ENCODE measurements around the gene TRIM7. TPM values are rescaled to one million over a fixed set of nuclear protein-coding genes. Genes with fewer than 3 reads are reported as not detected.
A peak's percentile ranks its signal among the peaks of the same experiment; 100 is the strongest.

The TRIM7 gene
- total RNA-seq, 1 experiment from 2014 or later, result not detected

GRCh38 chr5:181188700-181189362 lies 16.2 kb downstream of the TRIM7 start:
- H3K79me2 ChIP-seq (ENCODE audit: low read length), result no peaks in the 10 kb centered on the region
- H3K9me3 ChIP-seq (ENCODE audit: low read length), result no peaks in the 10 kb centered on the region

GRCh38 chr5:181187500-181188213 lies 17.3 kb downstream of the TRIM7 start:
- H3K27me3 ChIP-seq (ENCODE audit: low read length), result no peaks in the 10 kb centered on the region
- no peaks in the 10 kb centered on the region for H3K9me3 ChIP-seq (ENCODE audit: low read length)
- H3K36me3 ChIP-seq (ENCODE audit: insufficient read depth, low read length), result no peaks in the 10 kb centered on the region
- no peak overlapping the region for H3K9ac ChIP-seq (ENCODE audit: low read length)
- H3K27ac ChIP-seq (ENCODE audit: low read length), result no peak overlapping the region
- DNase-seq, result peak; percentile 81
- H4K20me1 ChIP-seq (ENCODE audit: insufficient read depth, low read depth, low read length), result no peaks in the 10 kb centered on the region
- H3K79me2 ChIP-seq (ENCODE audit: low read length), result no peaks in the 10 kb centered on the region
- no peak overlapping the region for H3K4me2 ChIP-seq (ENCODE audit: low read depth, low read length, poor library complexity, severe bottlenecking)
- H3K4me1 ChIP-seq (ENCODE audit: low read length), result peaks cover 39% of the 10 kb centered on the region
- no peak overlapping the region for H2AFZ ChIP-seq (ENCODE audit: low read length)
- H3K4me3 ChIP-seq (ENCODE audit: low read length), result no peak overlapping the region
- no peaks in the 10 kb centered on the region for H3K9me2 ChIP-seq (replicated peaks; ENCODE audit: insufficient read depth, low read length)

More at GRCh38 chr5:181188700-181189362, 16.2 kb downstream of the TRIM7 start:
- DNase-seq, result peak; percentile 93
- Histone ChIP-seq H3K9me2 (replicated peaks; ENCODE audit: insufficient read depth, low read length) (no peaks in the 10 kb centered on the region), H3K4me1 (ENCODE audit: low read length) (peaks cover 42% of the 10 kb centered on the region), H3K36me3 (ENCODE audit: insufficient read depth, low read length) (no peaks in the 10 kb centered on the region), H2AFZ (ENCODE audit: low read length) (peak overlapping the region; percentile 73; the same call in 1 of the 2 replicates), H4K20me1 (ENCODE audit: insufficient read depth, low read depth, low read length) (no peaks in the 10 kb centered on the region), H3K9ac (ENCODE audit: low read length) (peak overlapping the region; percentile 89), H3K27me3 (ENCODE audit: low read length) (no peaks in the 10 kb centered on the region), H3K27ac (ENCODE audit: low read length) (peak overlapping the region; percentile 53), H3K4me2 (ENCODE audit: low read depth, low read length, poor library complexity, severe bottlenecking) (peak overlapping the region; percentile 96), H3K4me3 (ENCODE audit: low read length) (peak overlapping the region; percentile 85)

- Histone ChIP-seq H3K9ac (ENCODE audit: low read length) (no peak overlapping the region), H2AFZ (ENCODE audit: low read length) (no peak overlapping the region)
Observed at GRCh38 chr5:181186986-181187499, 18.0 kb downstream of the TRIM7 start.

GRCh38 chr5:181186022-181186421 lies 19.0 kb downstream of the TRIM7 start:
- H3K4me2 ChIP-seq (ENCODE audit: low read depth, low read length, poor library complexity, severe bottlenecking), result no peak overlapping the region
- H3K4me1 ChIP-seq (ENCODE audit: low read length), result peaks cover 36% of the 10 kb centered on the region
- H2AFZ ChIP-seq (ENCODE audit: low read length), result no peak overlapping the region

More at GRCh38 chr5:181186986-181187499, 18.0 kb downstream of the TRIM7 start:
- Histone ChIP-seq H4K20me1 (ENCODE audit: insufficient read depth, low read depth, low read length) (no peaks in the 10 kb centered on the region), H3K4me2 (ENCODE audit: low read depth, low read length, poor library complexity, severe bottlenecking) (no peak overlapping the region), H3K27me3 (ENCODE audit: low read length) (no peaks in the 10 kb centered on the region), H3K4me3 (ENCODE audit: low read length) (no peak overlapping the region), H3K9me2 (replicated peaks; ENCODE audit: insufficient read depth, low read length) (no peaks in the 10 kb centered on the region), H3K79me2 (ENCODE audit: low read length) (no peaks in the 10 kb centered on the region), H3K9me3 (ENCODE audit: low read length) (no peaks in the 10 kb centered on the region), H3K4me1 (ENCODE audit: low read length) (peaks cover 39% of the 10 kb centered on the region), H3K36me3 (ENCODE audit: insufficient read depth, low read length) (no peaks in the 10 kb centered on the region), H3K27ac (ENCODE audit: low read length) (no peak overlapping the region)
- DNase-seq, result no peak

DNA sequence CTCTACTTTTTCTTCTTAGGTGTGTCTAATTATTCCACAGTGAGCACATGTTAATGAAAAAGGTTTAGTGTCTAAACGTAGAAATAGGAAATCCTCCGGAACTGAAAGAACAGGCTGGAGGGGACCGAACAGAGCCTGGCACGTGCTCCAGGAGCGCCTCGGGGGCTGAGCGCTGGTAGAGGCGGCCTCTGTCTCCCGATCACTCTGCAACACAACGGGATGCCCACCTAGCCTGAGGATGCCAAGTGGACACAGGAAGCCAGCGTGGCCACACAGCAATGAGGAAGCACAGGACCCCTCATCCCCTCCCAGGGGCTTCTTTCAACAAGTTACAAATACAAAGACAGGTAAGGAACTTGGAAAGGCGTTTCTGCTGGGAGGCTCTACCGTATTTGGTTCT lies 19.4 kb downstream of the TRIM7 start:
- H3K27ac ChIP-seq (ENCODE audit: low read length), result no peak overlapping the region
- peak overlapping the region; percentile 84 for H3K4me2 ChIP-seq (ENCODE audit: low read depth, low read length, poor library complexity, severe bottlenecking)

More at GRCh38 chr5:181186022-181186421, 19.0 kb downstream of the TRIM7 start:
- no peaks in the 10 kb centered on the region for H3K9me3 ChIP-seq (ENCODE audit: low read length)
- H3K9me2 ChIP-seq (replicated peaks; ENCODE audit: insufficient read depth, low read length), result no peaks in the 10 kb centered on the region
- H3K27me3 ChIP-seq (ENCODE audit: low read length), result no peaks in the 10 kb centered on the region
- no peaks in the 10 kb centered on the region for H3K79me2 ChIP-seq (ENCODE audit: low read length)
- H3K4me3 ChIP-seq (ENCODE audit: low read length), result no peak overlapping the region
- no peaks in the 10 kb centered on the region for H3K36me3 ChIP-seq (ENCODE audit: insufficient read depth, low read length)
- H3K27ac ChIP-seq (ENCODE audit: low read length), result no peak overlapping the region
- no peak overlapping the region for H3K9ac ChIP-seq (ENCODE audit: low read length)
- no peak for DNase-seq
- H4K20me1 ChIP-seq (ENCODE audit: insufficient read depth, low read depth, low read length), result no peaks in the 10 kb centered on the region

DNA sequence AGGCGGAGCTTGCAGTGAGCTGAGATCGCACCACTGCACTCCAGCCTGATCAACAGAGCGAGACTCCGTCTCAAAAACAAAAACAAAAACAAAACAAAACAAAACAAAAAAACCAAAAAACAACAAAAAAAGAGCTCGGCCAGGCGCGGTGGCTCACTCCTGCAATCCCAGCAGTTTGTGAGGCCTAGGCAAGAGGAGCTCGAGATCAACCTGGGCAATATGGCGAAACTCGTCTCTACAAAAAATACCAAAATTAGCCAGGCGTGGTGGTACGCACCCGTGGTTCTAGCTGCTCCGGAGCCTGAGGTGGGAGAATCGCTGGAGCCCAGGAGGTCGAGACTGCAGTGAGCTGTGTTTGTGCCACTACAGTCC lies 20.2 kb downstream of the TRIM7 start:
- no peaks in the 10 kb centered on the region for H3K9me3 ChIP-seq (ENCODE audit: low read length)
- H3K4me3 ChIP-seq (ENCODE audit: low read length), result peak overlapping the region; percentile 65; the same call in 1 of the 2 replicates
- H3K9ac ChIP-seq (ENCODE audit: low read length), result peak overlapping the region; percentile 72
- no peaks in the 10 kb centered on the region for H3K27me3 ChIP-seq (ENCODE audit: low read length)
- peak overlapping the region; percentile 84 for H3K4me2 ChIP-seq (ENCODE audit: low read depth, low read length, poor library complexity, severe bottlenecking)
- peak; percentile 60 for DNase-seq
- no peaks in the 10 kb centered on the region for H3K79me2 ChIP-seq (ENCODE audit: low read length)
- peak overlapping the region; percentile 96 for H2AFZ ChIP-seq (ENCODE audit: low read length)
- peaks cover 30% of the 10 kb centered on the region for H3K4me1 ChIP-seq (ENCODE audit: low read length)
- H4K20me1 ChIP-seq (ENCODE audit: insufficient read depth, low read depth, low read length), result no peaks in the 10 kb centered on the region
- H3K36me3 ChIP-seq (ENCODE audit: insufficient read depth, low read length), result no peaks in the 10 kb centered on the region
- H3K27ac ChIP-seq (ENCODE audit: low read length), result peak overlapping the region; percentile 63
- no peaks in the 10 kb centered on the region for H3K9me2 ChIP-seq (replicated peaks; ENCODE audit: insufficient read depth, low read length)

More for the DNA sequence above, 19.4 kb downstream of the TRIM7 start:
- no peak overlapping the region for H3K9ac ChIP-seq (ENCODE audit: low read length)
- H3K9me3 ChIP-seq (ENCODE audit: low read length), result no peaks in the 10 kb centered on the region
- H3K79me2 ChIP-seq (ENCODE audit: low read length), result no peaks in the 10 kb centered on the region
- peaks cover 35% of the 10 kb centered on the region for H3K4me1 ChIP-seq (ENCODE audit: low read length)
- H2AFZ ChIP-seq (ENCODE audit: low read length), result no peak overlapping the region
- no peak overlapping the region for H3K4me3 ChIP-seq (ENCODE audit: low read length)
- no peaks in the 10 kb centered on the region for H3K36me3 ChIP-seq (ENCODE audit: insufficient read depth, low read length)
- no peaks in the 10 kb centered on the region for H4K20me1 ChIP-seq (ENCODE audit: insufficient read depth, low read depth, low read length)
- H3K9me2 ChIP-seq (replicated peaks; ENCODE audit: insufficient read depth, low read length), result no peaks in the 10 kb centered on the region
- H3K27me3 ChIP-seq (ENCODE audit: low read length), result no peaks in the 10 kb centered on the region
- DNase-seq, result no peak

DNA sequence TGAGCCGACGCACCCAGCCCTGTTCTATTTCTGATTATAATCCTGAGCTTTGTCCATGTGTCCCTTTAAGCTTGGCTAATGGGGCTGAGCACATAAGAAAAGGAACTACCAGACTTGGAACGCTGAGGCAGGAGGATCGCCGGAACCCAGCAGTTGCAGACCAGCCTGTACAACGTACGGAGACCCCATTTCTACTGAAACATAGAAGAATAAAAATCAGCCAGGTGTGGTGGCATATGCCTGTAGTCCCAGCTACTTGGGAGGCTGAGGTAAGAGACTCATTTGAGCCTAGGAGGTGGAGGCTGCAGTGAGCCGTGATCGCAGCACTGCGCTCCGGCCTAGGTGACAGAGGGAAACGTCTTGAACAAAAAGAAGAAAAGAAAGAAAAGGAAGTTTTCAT lies 22.3 kb downstream of the TRIM7 start:
- H3K4me3 ChIP-seq (ENCODE audit: low read length), result no peak overlapping the region

More for the DNA sequence above, 22.3 kb downstream of the TRIM7 start:
- Histone ChIP-seq H3K9me3 (ENCODE audit: low read length) (no peaks in the 10 kb centered on the region), H3K79me2 (ENCODE audit: low read length) (no peaks in the 10 kb centered on the region), H3K9me2 (replicated peaks; ENCODE audit: insufficient read depth, low read length) (no peaks in the 10 kb centered on the region), H3K4me1 (ENCODE audit: low read length) (peaks cover 21% of the 10 kb centered on the region), H4K20me1 (ENCODE audit: insufficient read depth, low read depth, low read length) (no peaks in the 10 kb centered on the region), H3K36me3 (ENCODE audit: insufficient read depth, low read length) (no peaks in the 10 kb centered on the region), H2AFZ (ENCODE audit: low read length) (no peak overlapping the region), H3K27ac (ENCODE audit: low read length) (no peak overlapping the region), H3K9ac (ENCODE audit: low read length) (no peak overlapping the region), H3K4me2 (ENCODE audit: low read depth, low read length, poor library complexity, severe bottlenecking) (no peak overlapping the region), H3K27me3 (ENCODE audit: low read length) (no peaks in the 10 kb centered on the region)
- DNase-seq, result no peak

Measured in Karpas-422 (cell line).